ENCODE data around the gene ATXN7L2. TPM values are rescaled to one million over a fixed set of nuclear protein-coding genes. Genes with fewer than 3 reads are reported as not detected.

ATXN7L2 gene
- total RNA-seq, 2 donors from 2014 or later, result 5.1 to 6.1 TPM

DNA sequence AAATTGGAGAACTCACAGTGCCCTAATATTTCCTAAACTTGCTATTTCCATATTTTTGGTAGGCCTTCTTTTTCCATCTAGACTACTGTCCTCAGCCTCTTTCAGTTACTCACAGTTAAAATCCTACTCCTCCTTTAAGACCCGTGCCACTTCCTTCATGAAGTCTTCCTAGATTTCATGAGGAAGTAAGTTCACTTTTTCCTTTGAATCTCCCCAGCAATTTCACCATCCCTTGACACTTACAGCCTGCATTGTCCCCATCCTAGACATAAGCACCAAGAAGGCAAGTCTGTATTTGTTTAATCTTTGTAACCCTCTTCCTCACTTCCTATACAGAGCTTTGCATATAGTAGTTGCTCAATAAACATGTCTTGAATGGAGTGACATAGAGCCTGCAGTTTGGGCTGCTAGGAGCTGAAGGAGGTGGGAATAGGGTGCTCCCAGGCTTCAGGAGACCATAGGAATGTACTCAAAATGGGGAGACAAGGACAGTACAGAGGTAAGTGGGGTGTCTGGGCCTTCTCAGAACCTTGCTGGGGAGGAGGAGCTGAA is 50.7 kb downstream of the ATXN7L2 start:
- no peak overlapping the region for H3K4me3 ChIP-seq (ENCODE audit: low read length)
- no peak overlapping the region for H3K4me3 Mint-ChIP-seq

DNA sequence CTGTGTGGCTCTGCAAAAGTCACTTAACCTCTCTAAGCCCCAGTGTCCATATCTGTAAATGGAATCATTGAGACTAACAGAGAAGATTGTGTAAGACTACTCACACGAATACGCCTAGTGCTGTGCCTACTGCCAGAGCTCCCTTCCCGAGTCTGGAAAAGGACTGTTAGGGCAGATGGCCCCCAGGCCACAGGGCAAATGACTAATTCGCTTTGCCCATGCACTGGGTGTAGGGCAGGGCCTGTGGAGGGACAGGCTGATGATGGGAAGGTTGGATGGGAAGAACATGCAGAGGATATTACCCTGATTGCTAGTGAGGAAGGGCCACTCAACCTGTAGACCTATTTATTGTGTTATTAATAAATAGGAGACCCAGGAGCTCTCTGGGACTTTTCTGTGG is 51.8 kb downstream of the ATXN7L2 start:
- DNase-seq, result no peak
- 86 to 100% methylated on average over 2 to 4 of the region's 4 CpGs for WGBS, 2 experiments (ENCODE audit: insufficient coverage in 1 of 2, insufficient read length in 1 of 2)
- H3K9ac ChIP-seq (ENCODE audit: extremely low read depth, low read length, poor library complexity, severe bottlenecking), result no peak overlapping the region

More for the DNA sequence above, 50.7 kb downstream of the ATXN7L2 start:
- Histone ChIP-seq H3K27ac (ENCODE audit: low read depth, low read length) (no peak overlapping the region), H3K4me1 (ENCODE audit: control insufficient read depth, insufficient read depth, low read length) (peaks cover 3% of the 10 kb centered on the region), H3K9ac (ENCODE audit: extremely low read depth, low read length, poor library complexity, severe bottlenecking) (no peak overlapping the region), H3K36me3 (ENCODE audit: control insufficient read depth, insufficient read depth, low read length) (no peaks in the 10 kb centered on the region), H3K27me3 (ENCODE audit: control insufficient read depth, insufficient read depth, low read length, poor library complexity, severe bottlenecking) (no peaks in the 10 kb centered on the region), H3K9me3 (ENCODE audit: control insufficient read depth, low read length) (no peaks in the 10 kb centered on the region)
- no peak for TF ChIP-seq CTCF (conservative IDR thresholded peaks at IDR 0.05)
- 86 to 94% methylated on average over 1 of the region's 1 CpG for WGBS, 2 experiments (ENCODE audit: insufficient coverage in 1 of 2, insufficient read length in 1 of 2)
- Mint-ChIP-seq H3K4me1 (peaks cover 2% of the 10 kb centered on the region), H3K36me3 (ENCODE audit: low read depth) (no peaks in the 10 kb centered on the region), H3K27me3 (ENCODE audit: insufficient read depth) (no peaks in the 10 kb centered on the region), H3K27ac (no peak overlapping the region), H3K9me3 (no peaks in the 10 kb centered on the region)
- DNase-seq, result no peak

DNA sequence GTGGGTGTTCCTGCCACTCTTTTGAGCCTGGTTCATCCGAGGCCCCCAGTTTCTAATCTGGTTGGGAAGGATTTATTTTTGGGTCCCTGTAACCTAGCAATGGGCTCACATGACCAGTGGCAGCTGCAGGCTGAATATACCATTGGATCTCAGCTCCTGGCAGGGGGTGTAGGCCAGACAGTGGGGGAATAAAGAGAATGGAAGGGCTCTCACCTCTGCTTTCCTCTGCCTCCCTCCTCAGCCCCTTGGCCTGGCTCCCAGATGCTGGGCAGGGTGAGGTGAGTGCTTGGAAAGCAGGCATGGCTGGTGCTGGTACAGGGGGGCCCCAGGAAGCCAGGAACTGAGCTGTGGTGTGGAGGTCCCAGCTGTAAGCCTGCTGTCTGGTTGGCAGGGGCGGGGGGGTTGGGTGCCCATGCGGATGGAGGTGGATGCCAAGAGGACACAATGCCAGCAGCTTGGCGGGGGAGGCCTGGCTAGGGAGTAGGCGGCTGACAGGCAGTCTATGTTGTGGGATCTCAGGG is 52.3 kb downstream of the ATXN7L2 start:
- TF ChIP-seq CTCF (conservative IDR thresholded peaks at IDR 0.05), result no peak
- peaks cover 4% of the 10 kb centered on the region for H3K4me1 Mint-ChIP-seq
- Histone ChIP-seq H3K36me3 (ENCODE audit: control insufficient read depth, insufficient read depth, low read length) (no peaks in the 10 kb centered on the region), H3K4me3 (ENCODE audit: low read length) (no peak overlapping the region), H3K9me3 (ENCODE audit: control insufficient read depth, low read length) (no peaks in the 10 kb centered on the region), H3K9ac (ENCODE audit: extremely low read depth, low read length, poor library complexity, severe bottlenecking) (no peak overlapping the region), H3K4me1 (ENCODE audit: control insufficient read depth, insufficient read depth, low read length) (peaks cover 3% of the 10 kb centered on the region), H3K27ac (ENCODE audit: low read depth, low read length) (no peak overlapping the region), H3K27me3 (ENCODE audit: control insufficient read depth, insufficient read depth, low read length, poor library complexity, severe bottlenecking) (peaks cover 3% of the 10 kb centered on the region)
- H3K9me3 Mint-ChIP-seq, result no peaks in the 10 kb centered on the region
- H3K27me3 Mint-ChIP-seq (ENCODE audit: insufficient read depth), result peaks cover 3% of the 10 kb centered on the region
- H3K4me3 Mint-ChIP-seq, result no peak overlapping the region
- 78 to 87% methylated on average over 1 to 5 of the region's 5 CpGs for WGBS, 2 experiments (ENCODE audit: insufficient coverage in 1 of 2, insufficient read length in 1 of 2)
- no peaks in the 10 kb centered on the region for H3K36me3 Mint-ChIP-seq (ENCODE audit: low read depth)
- H3K27ac Mint-ChIP-seq, result no peak overlapping the region
- DNase-seq, result no peak

More for the DNA sequence above, 51.8 kb downstream of the ATXN7L2 start:
- H3K4me1 ChIP-seq (ENCODE audit: control insufficient read depth, insufficient read depth, low read length), result peaks cover 3% of the 10 kb centered on the region
- no peak overlapping the region for H3K27ac ChIP-seq (ENCODE audit: low read depth, low read length)
- no peak overlapping the region for H3K27ac Mint-ChIP-seq
- H3K4me1 Mint-ChIP-seq, result peaks cover 4% of the 10 kb centered on the region
- no peaks in the 10 kb centered on the region for H3K9me3 Mint-ChIP-seq
- H3K36me3 ChIP-seq (ENCODE audit: control insufficient read depth, insufficient read depth, low read length), result no peaks in the 10 kb centered on the region
- H3K27me3 Mint-ChIP-seq (ENCODE audit: insufficient read depth), result peaks cover 3% of the 10 kb centered on the region
- no peaks in the 10 kb centered on the region for H3K27me3 ChIP-seq (ENCODE audit: control insufficient read depth, insufficient read depth, low read length, poor library complexity, severe bottlenecking)
- TF ChIP-seq CTCF (conservative IDR thresholded peaks at IDR 0.05), result no peak
- H3K4me3 ChIP-seq (ENCODE audit: low read length), result no peak overlapping the region
- H3K4me3 Mint-ChIP-seq, result no peak overlapping the region
- H3K36me3 Mint-ChIP-seq (ENCODE audit: low read depth), result no peaks in the 10 kb centered on the region
- no peaks in the 10 kb centered on the region for H3K9me3 ChIP-seq (ENCODE audit: control insufficient read depth, low read length)

Measured in endodermal cell (in vitro differentiated cells).